Measurements from ENCODE around the gene DDX42.
A peak's percentile ranks its signal among the peaks of the same experiment; 100 is the strongest.

DDX42 gene

GRCh38 chr17:63798572-63799106 lies 24.7 kb downstream of the DDX42 start:
- Mint-ChIP-seq H3K27ac (no peak overlapping the region), H3K4me1 (no peaks in the 10 kb centered on the region)
- no peak for DNase-seq

DNA sequence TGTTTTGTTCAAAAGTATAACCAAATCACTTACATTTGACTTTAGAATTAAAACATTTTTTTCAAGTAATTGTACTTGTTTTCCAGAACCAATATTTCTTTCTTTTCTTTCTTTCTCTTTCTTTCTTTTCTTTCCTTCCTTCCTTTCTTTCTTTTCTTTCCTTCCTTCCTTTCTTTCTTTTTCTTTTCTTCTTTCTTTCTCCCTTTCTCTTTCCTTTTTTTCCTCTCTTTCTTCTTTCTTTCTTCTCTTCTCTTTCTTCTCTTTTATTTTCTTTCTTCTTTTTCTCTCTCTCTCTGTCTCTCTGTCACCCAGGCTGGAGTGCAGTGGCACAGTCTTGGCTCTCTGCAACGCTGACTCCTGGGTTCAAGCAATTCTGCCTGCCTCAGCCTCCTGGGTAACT lies 26.8 kb downstream of the DDX42 start:
- Mint-ChIP-seq H3K27ac (peak overlapping the region in 1 of 2 donors; percentile 81), H3K9me3 (no peaks in the 10 kb centered on the region), H3K4me1 (peaks cover 4% of the 10 kb centered on the region), H3K27me3 (no peaks in the 10 kb centered on the region), H3K4me3 (no peak overlapping the region)
- ATAC-seq (no peak), DNase-seq (no peak)

More at GRCh38 chr17:63798572-63799106, 24.7 kb downstream of the DDX42 start:
- no peaks in the 10 kb centered on the region for H3K27me3 Mint-ChIP-seq
- no peak overlapping the region for H3K4me3 Mint-ChIP-seq
- no peaks in the 10 kb centered on the region for H3K9me3 Mint-ChIP-seq
- no peak for ATAC-seq

- no peak for ATAC-seq
- peaks cover 14% of the 10 kb centered on the region for H3K4me1 Mint-ChIP-seq
Measured at GRCh38 chr17:63804328-63804727, 30.4 kb downstream of the DDX42 start.

GRCh38 chr17:63805591-63805990 lies 31.6 kb downstream of the DDX42 start:
- H3K27me3 Mint-ChIP-seq, result no peaks in the 10 kb centered on the region
- no peak for ATAC-seq
- no peaks in the 10 kb centered on the region for H3K9me3 Mint-ChIP-seq
- peak overlapping the region in 1 of 2 donors; percentile 33 for H3K27ac Mint-ChIP-seq
- no peak overlapping the region for H3K4me3 Mint-ChIP-seq
- DNase-seq, result no peak
- peaks cover 14% of the 10 kb centered on the region for H3K4me1 Mint-ChIP-seq

More at GRCh38 chr17:63804328-63804727, 30.4 kb downstream of the DDX42 start:
- DNase-seq, result no peak
- no peaks in the 10 kb centered on the region for H3K9me3 Mint-ChIP-seq
- no peak overlapping the region for H3K27ac Mint-ChIP-seq
- no peaks in the 10 kb centered on the region for H3K27me3 Mint-ChIP-seq
- no peak overlapping the region for H3K4me3 Mint-ChIP-seq

DNA sequence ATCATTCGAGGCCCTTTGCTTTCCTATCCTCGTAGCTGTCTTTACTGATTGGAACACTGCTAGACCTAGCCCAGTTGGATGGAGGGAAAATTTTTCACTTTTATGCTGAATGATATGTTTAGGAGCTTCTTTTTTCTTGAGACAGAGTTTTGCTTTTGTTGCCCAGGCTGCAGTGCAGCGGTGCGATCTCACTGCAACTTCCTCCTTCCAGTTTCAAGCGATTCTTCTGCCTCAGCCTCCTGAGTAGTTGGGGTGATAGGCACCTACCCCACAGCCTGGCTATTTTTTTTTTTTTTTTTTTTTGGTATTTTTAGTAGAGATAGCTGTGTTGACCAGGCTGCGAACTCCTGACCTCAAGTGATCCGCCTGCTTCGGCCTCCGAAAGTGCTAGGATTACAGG lies 36.0 kb downstream of the DDX42 start:
- no peak for DNase-seq
- Mint-ChIP-seq H3K27ac (no peak overlapping the region), H3K4me1 (peaks cover 10% of the 10 kb centered on the region), H3K9me3 (no peaks in the 10 kb centered on the region), H3K4me3 (no peak overlapping the region), H3K27me3 (no peaks in the 10 kb centered on the region)
- no peak for ATAC-seq

DNA sequence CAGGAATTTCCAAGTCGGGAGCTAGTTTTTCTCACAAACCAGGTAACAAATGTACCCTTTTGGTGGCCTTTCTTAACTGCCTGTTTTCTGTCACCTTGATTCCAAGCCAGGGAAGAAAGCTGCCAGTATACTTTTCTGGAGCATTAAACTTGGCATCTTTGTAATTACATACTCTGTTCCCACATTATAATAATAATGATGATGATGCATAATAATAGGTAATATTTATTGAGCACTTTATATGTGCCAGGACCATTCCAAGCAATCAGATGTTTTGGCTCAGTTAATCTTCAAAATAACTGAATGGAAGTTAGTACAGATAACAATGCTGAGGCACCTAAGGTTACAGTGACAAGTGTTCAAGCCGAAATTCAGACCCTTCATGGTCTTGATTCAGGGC lies 42.2 kb downstream of the DDX42 start:
- H3K4me1 Mint-ChIP-seq, result peaks cover 6% of the 10 kb centered on the region
- ATAC-seq (no peak), DNase-seq (no peak)
- no peaks in the 10 kb centered on the region for H3K9me3 Mint-ChIP-seq
- no peak overlapping the region for H3K4me3 Mint-ChIP-seq
- peak overlapping the region in 1 of 2 donors; percentile 63 for H3K27ac Mint-ChIP-seq
- H3K27me3 Mint-ChIP-seq, result no peaks in the 10 kb centered on the region

DNA sequence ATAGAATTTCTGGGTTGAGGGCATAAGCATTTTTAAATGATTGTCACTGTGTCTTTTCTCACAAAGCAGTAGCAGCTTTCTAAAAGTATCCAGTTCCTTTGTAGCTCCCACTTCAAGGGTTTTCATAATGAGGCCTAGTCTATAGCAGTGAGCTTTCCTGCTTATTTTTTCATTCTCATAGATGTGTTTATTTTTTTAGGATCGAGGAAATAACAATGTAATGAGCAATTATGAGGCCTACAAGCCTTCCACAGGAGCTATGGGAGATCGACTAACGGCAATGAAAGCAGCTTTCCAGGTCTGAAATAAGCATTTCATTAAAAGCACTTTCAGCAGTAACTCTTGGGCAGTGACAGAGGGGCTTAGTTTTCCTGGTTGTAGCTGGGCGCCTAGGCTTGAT lies 42.7 kb downstream of the DDX42 start:
- Mint-ChIP-seq H3K27ac (peak overlapping the region in 1 of 2 donors; percentile 7), H3K27me3 (no peaks in the 10 kb centered on the region), H3K4me1 (peaks cover 7% of the 10 kb centered on the region), H3K9me3 (no peaks in the 10 kb centered on the region), H3K4me3 (no peak overlapping the region)
- no peak for ATAC-seq
- DNase-seq, result no peak

DNA sequence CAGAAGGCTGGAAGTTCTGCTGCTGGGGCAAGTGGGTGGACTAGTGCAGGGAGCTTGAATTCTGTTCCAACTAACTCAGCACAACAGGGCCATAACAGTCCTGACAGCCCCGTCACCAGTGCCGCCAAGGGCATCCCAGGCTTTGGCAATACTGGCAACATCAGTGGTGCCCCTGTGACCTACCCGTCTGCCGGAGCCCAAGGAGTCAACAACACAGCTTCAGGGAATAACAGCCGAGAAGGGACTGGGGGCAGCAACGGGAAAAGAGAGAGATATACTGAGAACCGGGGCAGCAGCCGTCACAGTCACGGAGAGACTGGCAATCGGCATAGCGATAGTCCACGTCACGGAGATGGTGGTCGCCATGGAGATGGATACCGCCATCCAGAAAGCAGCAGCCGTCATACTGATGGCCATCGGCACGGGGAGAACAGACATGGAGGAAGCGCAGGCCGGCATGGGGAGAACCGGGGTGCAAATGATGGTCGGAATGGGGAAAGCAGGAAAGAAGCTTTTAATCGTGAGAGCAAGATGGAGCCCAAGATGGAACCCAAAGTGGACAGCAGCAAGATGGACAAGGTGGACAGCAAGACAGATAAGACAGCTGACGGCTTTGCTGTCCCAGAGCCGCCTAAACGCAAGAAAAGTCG lies 43.9 kb downstream of the DDX42 start:
- Mint-ChIP-seq H3K9me3 (no peaks in the 10 kb centered on the region), H3K27me3 (no peaks in the 10 kb centered on the region), H3K4me1 (peaks cover 12% of the 10 kb centered on the region), H3K4me3 (no peak overlapping the region), H3K27ac (peak overlapping the region; percentile 43 to 86)
- ATAC-seq, result no peak
- no peak for DNase-seq

- Mint-ChIP-seq H3K9me3 (no peaks in the 10 kb centered on the region), H3K27ac (peak overlapping the region in 1 of 2 donors; percentile 79), H3K27me3 (no peaks in the 10 kb centered on the region), H3K4me1 (peaks cover 25% of the 10 kb centered on the region), H3K4me3 (no peak overlapping the region)
- DNase-seq (no peak), ATAC-seq (no peak)
Measured at GRCh38 chr17:63819131-63819530, 45.2 kb downstream of the DDX42 start.

- Mint-ChIP-seq H3K27ac (peak overlapping the region; percentile 55 to 79), H3K9me3 (no peaks in the 10 kb centered on the region), H3K27me3 (no peaks in the 10 kb centered on the region), H3K4me1 (peaks cover 32% of the 10 kb centered on the region), H3K4me3 (peak overlapping the region; percentile 20 to 45)
- DNase-seq (no peak), ATAC-seq (peak; percentile 44)
Measured at GRCh38 chr17:63819585-63820537, 45.9 kb downstream of the DDX42 start.

- DNase-seq (no peak), ATAC-seq (peak; percentile 31)
- H3K4me3 Mint-ChIP-seq, result peak overlapping the region; percentile 3 to 23
- H3K9me3 Mint-ChIP-seq, result no peaks in the 10 kb centered on the region
- peaks cover 44% of the 10 kb centered on the region for H3K4me1 Mint-ChIP-seq
- no peaks in the 10 kb centered on the region for H3K27me3 Mint-ChIP-seq
- H3K27ac Mint-ChIP-seq, result peak overlapping the region; percentile 4 to 71
Measured at GRCh38 chr17:63820963-63821561, 47.1 kb downstream of the DDX42 start.

DNA sequence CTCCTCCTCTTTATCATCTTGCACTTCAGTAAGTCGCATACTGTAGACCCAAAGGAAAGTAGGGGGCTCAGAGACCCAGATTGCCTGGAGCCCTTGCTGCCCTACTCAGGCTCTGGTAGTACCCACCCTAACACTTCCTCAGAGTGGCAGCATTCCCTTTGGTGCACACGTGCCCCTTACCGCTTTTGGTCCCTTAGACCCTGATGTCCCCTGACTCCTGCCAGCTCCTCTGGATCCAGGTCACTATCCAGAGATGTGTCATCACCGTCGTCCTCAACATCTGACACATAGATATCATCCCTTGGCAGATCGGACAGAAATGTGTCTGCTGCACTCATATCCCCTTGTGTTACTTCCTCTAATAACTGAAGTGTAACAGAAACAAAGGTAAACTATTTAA lies 47.8 kb downstream of the DDX42 start:
- Mint-ChIP-seq H3K4me1 (peaks cover 50% of the 10 kb centered on the region), H3K4me3 (peak overlapping the region in 1 of 2 donors; percentile 13)

GRCh38 chr17:63822537-63822936 lies 48.6 kb downstream of the DDX42 start:
- Mint-ChIP-seq H3K9me3 (no peaks in the 10 kb centered on the region), H3K27ac (no peak overlapping the region), H3K4me1 (peaks cover 50% of the 10 kb centered on the region), H3K4me3 (no peak overlapping the region), H3K27me3 (no peaks in the 10 kb centered on the region)
- ATAC-seq, result no peak
- no peak for DNase-seq

More for the DNA sequence above, 47.8 kb downstream of the DDX42 start:
- Mint-ChIP-seq H3K27ac (peak overlapping the region; percentile 55 to 86), H3K27me3 (no peaks in the 10 kb centered on the region), H3K9me3 (no peaks in the 10 kb centered on the region)
- DNase-seq, result no peak
- no peak for ATAC-seq

- peaks cover 54% of the 10 kb centered on the region for H3K4me1 Mint-ChIP-seq
- ATAC-seq (no peak), DNase-seq (no peak)
- H3K27ac Mint-ChIP-seq, result peak overlapping the region; percentile 72 to 95
- no peak overlapping the region for H3K4me3 Mint-ChIP-seq
- H3K9me3 Mint-ChIP-seq, result no peaks in the 10 kb centered on the region
- H3K27me3 Mint-ChIP-seq, result no peaks in the 10 kb centered on the region
Measured at GRCh38 chr17:63823659-63824331, 49.8 kb downstream of the DDX42 start.

DNA sequence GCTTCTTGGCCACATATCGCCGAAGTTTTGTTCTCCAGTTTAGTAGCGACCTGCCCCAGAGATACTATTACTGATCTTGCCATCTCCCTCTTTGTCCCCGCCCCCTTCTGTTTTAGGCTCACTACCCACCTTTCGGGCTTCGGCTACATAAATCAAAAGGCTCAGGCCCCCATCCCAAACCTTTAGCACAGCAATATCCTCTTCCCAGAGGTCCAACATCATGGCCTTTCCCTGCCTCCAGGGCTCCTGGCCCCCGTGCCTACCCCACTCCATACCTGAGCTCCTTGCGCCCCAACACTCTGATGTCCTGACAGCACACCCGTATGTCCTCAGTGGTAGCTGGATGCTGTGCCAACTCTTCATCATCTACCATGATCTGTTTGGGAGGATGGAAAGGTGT lies 50.4 kb downstream of the DDX42 start:
- H3K4me1 Mint-ChIP-seq, result peaks cover 59% of the 10 kb centered on the region
- H3K27me3 Mint-ChIP-seq, result no peaks in the 10 kb centered on the region
- ATAC-seq (no peak), DNase-seq (no peak)
- no peaks in the 10 kb centered on the region for H3K9me3 Mint-ChIP-seq
- H3K27ac Mint-ChIP-seq, result peak overlapping the region in 1 of 2 donors; percentile 95
- peak overlapping the region in 1 of 2 donors; percentile 20 for H3K4me3 Mint-ChIP-seq

Measured in stimulated activated naive CD8-positive, alpha-beta T cell treated with anti-CD3 and anti-CD28 coated beads, Interleukin-15, amount 100 ng/mL, for 72 hours (primary cell).